K562 (cell line): ENCODE results near the gene ZNF17. TPM values are rescaled to one million over a fixed set of nuclear protein-coding genes. Genes with fewer than 3 reads are reported as not detected.

Source experiments
- CCNT2 ChIP-seq: IDR thresholded peaks from 2 replicates; pipeline ENCODE4 v1.6.1; 2011; ENCODE audit warnings: borderline replicate concordance, low read depth, mild to moderate bottlenecking, moderate library complexity, mixed read lengths, low read length; ENCODE audit not compliant: insufficient read length; ENCODE audit errors: extremely low read depth
- CSDE1 ChIP-seq, 2 experiments: fragments of 450-650 bp; IDR thresholded peaks; 2 replicates each; pipeline ENCODE4 v1.6.1; 2016; ENCODE audit warnings: mild to moderate bottlenecking in 1 of 2
- ERF ChIP-seq: fragments of 450-650 bp; formaldehyde crosslinking; IDR thresholded peaks from 2 replicates; pipeline ENCODE4 v1.4.0; 2020; ENCODE audit warnings: mild to moderate bottlenecking, mixed read lengths
- KAT7 ChIP-seq: sonication (generic); formaldehyde crosslinking; IDR thresholded peaks from 2 replicates; pipeline ENCODE4 v1.8.0; 2022; ENCODE audit warnings: missing genetic modification reagents, mild to moderate bottlenecking, borderline replicate concordance
- NCOA2 ChIP-seq, 2 experiments: fragments of 450-650 bp; IDR thresholded peaks; 2 replicates each; pipeline ENCODE4 v1.6.1; 2018; ENCODE audit warnings: mild to moderate bottlenecking in 2 of 2, moderate library complexity in 1 of 2; ENCODE audit not compliant: partially characterized antibody in 2 of 2
- PHTF2 ChIP-seq: fragments of 250-450 bp; sonication (Bioruptor Pico); IDR thresholded peaks from 2 replicates; pipeline ENCODE4 v1.5.0; 2021; ENCODE audit warnings: mild to moderate bottlenecking
- PTBP1 ChIP-seq: fragments of 200-400 bp; formaldehyde crosslinking; IDR thresholded peaks from 2 replicates; pipeline ENCODE4 v1.6.1; 2017; ENCODE audit warnings: low read depth, low read length
- RAD51 ChIP-seq: fragments of 450-650 bp; IDR thresholded peaks from 2 replicates; pipeline ENCODE4 v1.7.1; 2016; ENCODE audit warnings: low read depth, mild to moderate bottlenecking, borderline replicate concordance
- RUNX1 ChIP-seq: sonication (generic); IDR thresholded peaks from 2 replicates; pipeline ENCODE4 v1.6.1; 2016; ENCODE audit warnings: antibody characterized with exemption, low read depth
- ZBTB7A ChIP-seq: IDR thresholded peaks from 2 replicates; pipeline ENCODE4 v1.6.1; 2011; ENCODE audit warnings: low read depth, mild to moderate bottlenecking, low read length, moderate library complexity, borderline replicate concordance; ENCODE audit not compliant: control insufficient read depth
- ZNF184 ChIP-seq: sonication (generic); formaldehyde crosslinking; IDR thresholded peaks from 2 replicates; pipeline ENCODE4 v1.5.0; 2020; ENCODE audit warnings: missing genetic modification reagents
- ZNF778 ChIP-seq: fragments of 450-650 bp; formaldehyde crosslinking; IDR thresholded peaks from 2 replicates; pipeline ENCODE4 v1.4.0; 2020; ENCODE audit warnings: mild to moderate bottlenecking, moderate library complexity
- ZNF830 ChIP-seq: fragments of 250-450 bp; sonication (Bioruptor Pico); IDR thresholded peaks from 2 replicates; pipeline ENCODE4 v1.5.0; 2021; ENCODE audit warnings: mild to moderate bottlenecking
- polyA plus RNA-seq, 8 experiments: library from polyadenylated mRNA; depleted of rRNA in 4 of 8; stranded (reverse) in 5 of 8; unstranded in 3 of 8; fragments of >200 nt; fragmentation: Nextera tagmentation in 2 of 8; fragmentation: Illumina TruSeq in 1 of 8; extraction: Ambion mirVana in 2 of 8; extraction: Trizol in 1 of 8; gene quantifications; 2 replicates each; pipeline versions ENCODE4 v1.2.1 to v1.2.3, GENCODE V29; 2011 to 2014; ENCODE audit warnings: inconsistent platforms in 1 of 8, missing spikeins in 1 of 8
- total RNA-seq, 7 experiments: library from RNA; depleted of rRNA in 6 of 7; stranded (reverse); fragments of >200 nt in 6 of 7; fragmentation: Illumina TruSeq in 2 of 7; extraction: Trizol in 2 of 7; gene quantifications; 2 replicates each; pipeline versions ENCODE4 v1.2.1 to v1.2.3, GENCODE V29; 2011 to 2021; ENCODE audit warnings: low replicate concordance in 1 of 7
- TF ChIP-seq, protein P1 (sequence below): fragments of 450-650 bp; IDR thresholded peaks from 2 replicates; pipeline ENCODE4 v1.6.1; 2016; ENCODE audit warnings: mild to moderate bottlenecking, moderate library complexity
- TF ChIP-seq, protein P2 (sequence below): IDR thresholded peaks from 2 replicates; pipeline ENCODE4 v1.6.1; 2014; ENCODE audit warnings: antibody characterized with exemption

Gene ZNF17
- total and polyA plus RNA-seq, 9 of the 15 experiments (the other 6 are each of a cell fraction or from before 2014, with no cell fraction given): 5.3 to 8.6 (median 6.5) TPM

DNA sequence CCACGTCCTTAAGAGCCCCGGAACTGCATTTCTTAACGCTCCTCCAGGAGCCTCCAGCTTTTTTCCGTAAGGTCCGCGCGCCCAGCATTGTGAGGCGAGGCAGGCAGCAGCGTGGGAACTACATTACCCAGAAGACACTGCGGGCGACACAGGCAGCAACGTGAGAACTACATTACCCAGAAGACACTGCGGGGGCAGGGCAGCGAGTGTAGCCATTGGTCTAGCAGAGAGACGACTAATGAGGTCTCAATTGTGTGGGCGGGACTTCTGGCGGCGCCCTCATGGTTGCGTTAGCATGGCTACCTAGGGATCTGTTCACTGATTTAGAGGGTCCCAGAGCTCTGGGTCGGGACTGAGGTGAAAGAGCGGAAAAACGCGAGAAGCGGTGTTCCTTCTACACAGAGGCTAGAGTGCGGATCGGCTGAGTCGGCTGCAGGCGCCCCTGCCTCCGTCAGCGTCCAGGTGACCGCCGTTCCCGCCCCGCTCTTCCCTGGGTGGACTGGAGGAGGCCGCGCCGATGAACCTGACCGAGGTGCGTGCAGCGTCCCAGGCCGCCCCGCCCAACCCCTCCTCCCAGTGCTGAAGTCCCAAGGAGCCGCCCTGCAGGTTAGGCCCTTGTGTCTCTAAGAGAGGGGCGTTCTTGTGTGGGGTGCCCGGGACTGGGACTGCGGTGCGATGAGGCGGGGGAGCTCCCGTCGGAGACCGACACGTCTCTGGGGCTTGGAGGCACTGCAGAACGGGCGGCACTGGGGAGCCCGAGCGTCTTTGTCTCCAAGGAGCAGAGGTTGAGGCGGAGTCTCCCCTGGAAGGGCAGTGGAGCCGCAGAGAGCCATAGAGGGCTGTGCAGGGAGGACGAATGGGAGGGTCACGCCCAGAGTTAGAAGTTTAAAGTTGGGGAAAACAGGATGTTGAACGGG is 24.4 kb downstream of the ZNF17 start, which contains the start of gene ZNF749 (continued):
- TF ChIP-seq, protein P1, sequence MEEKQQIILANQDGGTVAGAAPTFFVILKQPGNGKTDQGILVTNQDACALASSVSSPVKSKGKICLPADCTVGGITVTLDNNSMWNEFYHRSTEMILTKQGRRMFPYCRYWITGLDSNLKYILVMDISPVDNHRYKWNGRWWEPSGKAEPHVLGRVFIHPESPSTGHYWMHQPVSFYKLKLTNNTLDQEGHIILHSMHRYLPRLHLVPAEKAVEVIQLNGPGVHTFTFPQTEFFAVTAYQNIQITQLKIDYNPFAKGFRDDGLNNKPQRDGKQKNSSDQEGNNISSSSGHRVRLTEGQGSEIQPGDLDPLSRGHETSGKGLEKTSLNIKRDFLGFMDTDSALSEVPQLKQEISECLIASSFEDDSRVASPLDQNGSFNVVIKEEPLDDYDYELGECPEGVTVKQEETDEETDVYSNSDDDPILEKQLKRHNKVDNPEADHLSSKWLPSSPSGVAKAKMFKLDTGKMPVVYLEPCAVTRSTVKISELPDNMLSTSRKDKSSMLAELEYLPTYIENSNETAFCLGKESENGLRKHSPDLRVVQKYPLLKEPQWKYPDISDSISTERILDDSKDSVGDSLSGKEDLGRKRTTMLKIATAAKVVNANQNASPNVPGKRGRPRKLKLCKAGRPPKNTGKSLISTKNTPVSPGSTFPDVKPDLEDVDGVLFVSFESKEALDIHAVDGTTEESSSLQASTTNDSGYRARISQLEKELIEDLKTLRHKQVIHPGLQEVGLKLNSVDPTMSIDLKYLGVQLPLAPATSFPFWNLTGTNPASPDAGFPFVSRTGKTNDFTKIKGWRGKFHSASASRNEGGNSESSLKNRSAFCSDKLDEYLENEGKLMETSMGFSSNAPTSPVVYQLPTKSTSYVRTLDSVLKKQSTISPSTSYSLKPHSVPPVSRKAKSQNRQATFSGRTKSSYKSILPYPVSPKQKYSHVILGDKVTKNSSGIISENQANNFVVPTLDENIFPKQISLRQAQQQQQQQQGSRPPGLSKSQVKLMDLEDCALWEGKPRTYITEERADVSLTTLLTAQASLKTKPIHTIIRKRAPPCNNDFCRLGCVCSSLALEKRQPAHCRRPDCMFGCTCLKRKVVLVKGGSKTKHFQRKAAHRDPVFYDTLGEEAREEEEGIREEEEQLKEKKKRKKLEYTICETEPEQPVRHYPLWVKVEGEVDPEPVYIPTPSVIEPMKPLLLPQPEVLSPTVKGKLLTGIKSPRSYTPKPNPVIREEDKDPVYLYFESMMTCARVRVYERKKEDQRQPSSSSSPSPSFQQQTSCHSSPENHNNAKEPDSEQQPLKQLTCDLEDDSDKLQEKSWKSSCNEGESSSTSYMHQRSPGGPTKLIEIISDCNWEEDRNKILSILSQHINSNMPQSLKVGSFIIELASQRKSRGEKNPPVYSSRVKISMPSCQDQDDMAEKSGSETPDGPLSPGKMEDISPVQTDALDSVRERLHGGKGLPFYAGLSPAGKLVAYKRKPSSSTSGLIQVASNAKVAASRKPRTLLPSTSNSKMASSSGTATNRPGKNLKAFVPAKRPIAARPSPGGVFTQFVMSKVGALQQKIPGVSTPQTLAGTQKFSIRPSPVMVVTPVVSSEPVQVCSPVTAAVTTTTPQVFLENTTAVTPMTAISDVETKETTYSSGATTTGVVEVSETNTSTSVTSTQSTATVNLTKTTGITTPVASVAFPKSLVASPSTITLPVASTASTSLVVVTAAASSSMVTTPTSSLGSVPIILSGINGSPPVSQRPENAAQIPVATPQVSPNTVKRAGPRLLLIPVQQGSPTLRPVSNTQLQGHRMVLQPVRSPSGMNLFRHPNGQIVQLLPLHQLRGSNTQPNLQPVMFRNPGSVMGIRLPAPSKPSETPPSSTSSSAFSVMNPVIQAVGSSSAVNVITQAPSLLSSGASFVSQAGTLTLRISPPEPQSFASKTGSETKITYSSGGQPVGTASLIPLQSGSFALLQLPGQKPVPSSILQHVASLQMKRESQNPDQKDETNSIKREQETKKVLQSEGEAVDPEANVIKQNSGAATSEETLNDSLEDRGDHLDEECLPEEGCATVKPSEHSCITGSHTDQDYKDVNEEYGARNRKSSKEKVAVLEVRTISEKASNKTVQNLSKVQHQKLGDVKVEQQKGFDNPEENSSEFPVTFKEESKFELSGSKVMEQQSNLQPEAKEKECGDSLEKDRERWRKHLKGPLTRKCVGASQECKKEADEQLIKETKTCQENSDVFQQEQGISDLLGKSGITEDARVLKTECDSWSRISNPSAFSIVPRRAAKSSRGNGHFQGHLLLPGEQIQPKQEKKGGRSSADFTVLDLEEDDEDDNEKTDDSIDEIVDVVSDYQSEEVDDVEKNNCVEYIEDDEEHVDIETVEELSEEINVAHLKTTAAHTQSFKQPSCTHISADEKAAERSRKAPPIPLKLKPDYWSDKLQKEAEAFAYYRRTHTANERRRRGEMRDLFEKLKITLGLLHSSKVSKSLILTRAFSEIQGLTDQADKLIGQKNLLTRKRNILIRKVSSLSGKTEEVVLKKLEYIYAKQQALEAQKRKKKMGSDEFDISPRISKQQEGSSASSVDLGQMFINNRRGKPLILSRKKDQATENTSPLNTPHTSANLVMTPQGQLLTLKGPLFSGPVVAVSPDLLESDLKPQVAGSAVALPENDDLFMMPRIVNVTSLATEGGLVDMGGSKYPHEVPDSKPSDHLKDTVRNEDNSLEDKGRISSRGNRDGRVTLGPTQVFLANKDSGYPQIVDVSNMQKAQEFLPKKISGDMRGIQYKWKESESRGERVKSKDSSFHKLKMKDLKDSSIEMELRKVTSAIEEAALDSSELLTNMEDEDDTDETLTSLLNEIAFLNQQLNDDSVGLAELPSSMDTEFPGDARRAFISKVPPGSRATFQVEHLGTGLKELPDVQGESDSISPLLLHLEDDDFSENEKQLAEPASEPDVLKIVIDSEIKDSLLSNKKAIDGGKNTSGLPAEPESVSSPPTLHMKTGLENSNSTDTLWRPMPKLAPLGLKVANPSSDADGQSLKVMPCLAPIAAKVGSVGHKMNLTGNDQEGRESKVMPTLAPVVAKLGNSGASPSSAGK: peak; percentile 72; the same call in 1 of the 2 replicates
- TF ChIP-seq ZNF830 (CRISPR knock-in tag) (no peak), PHTF2 (no peak), NCOA2 (IDR thresholded peaks at IDR 0.05; ENCODE audit: partially characterized antibody in 2 of 2) (no peak), PTBP1 (no peak), ZNF184 (CRISPR knock-in tag) (no peak), CCNT2 (peak; percentile 18), RAD51 (no peak), KAT7 (CRISPR knock-in tag) (no peak), ERF (CRISPR knock-in tag) (no peak), ZBTB7A (peak; percentile 29; the same call in 1 of the 2 replicates), CSDE1 (IDR thresholded peaks at IDR 0.05) (no peak), RUNX1 (no peak), ZNF778 (CRISPR knock-in tag) (no peak)
- TF ChIP-seq, protein P2, sequence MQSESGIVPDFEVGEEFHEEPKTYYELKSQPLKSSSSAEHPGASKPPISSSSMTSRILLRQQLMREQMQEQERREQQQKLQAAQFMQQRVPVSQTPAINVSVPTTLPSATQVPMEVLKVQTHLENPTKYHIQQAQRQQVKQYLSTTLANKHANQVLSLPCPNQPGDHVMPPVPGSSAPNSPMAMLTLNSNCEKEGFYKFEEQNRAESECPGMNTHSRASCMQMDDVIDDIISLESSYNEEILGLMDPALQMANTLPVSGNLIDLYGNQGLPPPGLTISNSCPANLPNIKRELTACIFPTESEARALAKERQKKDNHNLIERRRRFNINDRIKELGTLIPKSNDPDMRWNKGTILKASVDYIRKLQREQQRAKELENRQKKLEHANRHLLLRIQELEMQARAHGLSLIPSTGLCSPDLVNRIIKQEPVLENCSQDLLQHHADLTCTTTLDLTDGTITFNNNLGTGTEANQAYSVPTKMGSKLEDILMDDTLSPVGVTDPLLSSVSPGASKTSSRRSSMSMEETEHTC: no peak
